ENCODE measurements around the gene ULBP2. TPM values are rescaled to one million over a fixed set of nuclear protein-coding genes. Genes with fewer than 3 reads are reported as not detected.

The ULBP2 gene
- total and polyA plus RNA-seq, 11 donors, result 0.27 to 3.7 (median 0.85) TPM

- intact Hi-C loops (cut with DNase I), result loop anchor here in 9 of 10 donors (5.0 to 10.0 kb wide), 7 partner anchors 65 to 365 kb away; partner anchors contain the start of genes GINM1 (in 3 of the 9) and LRP11 (in 1 of the 9)
- no peaks in the 10 kb centered on the region for H3K9me3 ChIP-seq
- H3K4me3 ChIP-seq, result no peak overlapping the region
- DNase-seq (no peak), ATAC-seq (no peak)
- peaks cover 0 to 17% (median 9%) of the 10 kb centered on the region in 12 donors for H3K4me1 ChIP-seq
- TF ChIP-seq CTCF (IDR thresholded peaks at IDR 0.05) (peak in 5 of 12 donors; percentile 11 to 28 (median 21)), POLR2A (IDR thresholded peaks at IDR 0.05) (no peak)
- H3K36me3 ChIP-seq, result no peaks in the 10 kb centered on the region
- no peak overlapping the region for H3K27ac ChIP-seq
- WGBS, 4 donors, result 4 to 15% (median 12%) methylated on average over 3 of the region's 3 CpGs
- H3K27me3 ChIP-seq, result peaks cover 0 to 58% (median 45%) of the 10 kb centered on the region in 9 donors
Measured at GRCh38 chr6:149929422-149929821, 12.4 kb upstream of the ULBP2 start.

GRCh38 chr6:149931501-149931900 is 10.3 kb upstream of the ULBP2 start:
- intact Hi-C loops (cut with DNase I), result loop anchor here in 3 of 10 donors (10.0 kb wide), 3 partner anchors 403 to 883 kb away; no protein-coding TSS in a partner anchor
- Histone ChIP-seq H3K4me3 (no peak overlapping the region), H3K9me3 (no peaks in the 10 kb centered on the region), H3K4me1 (peaks cover 0 to under 1% (median 0%) of the 10 kb centered on the region in 12 donors), H3K27ac (no peak overlapping the region), H3K36me3 (no peaks in the 10 kb centered on the region), H3K27me3 (peaks cover 0 to 79% (median 54%) of the 10 kb centered on the region in 9 donors)
- WGBS, 4 donors, result 72 to 77% (median 76%) methylated on average over 6 of the region's 6 CpGs
- ATAC-seq (no peak), DNase-seq (no peak)
- TF ChIP-seq POLR2A (IDR thresholded peaks at IDR 0.05) (no peak), CTCF (IDR thresholded peaks at IDR 0.05) (no peak)

GRCh38 chr6:149933036-149933435 is 8.8 kb upstream of the ULBP2 start:
- Histone ChIP-seq H3K27me3 (peaks cover 7 to 93% (median 65%) of the 10 kb centered on the region in 9 donors), H3K9me3 (no peaks in the 10 kb centered on the region), H3K4me1 (peaks cover 0 to under 1% (median 0%) of the 10 kb centered on the region in 12 donors), H3K27ac (no peak overlapping the region), H3K4me3 (no peak overlapping the region), H3K36me3 (no peaks in the 10 kb centered on the region)
- no peak for TF ChIP-seq CTCF (IDR thresholded peaks at IDR 0.05)
- TF ChIP-seq POLR2A (IDR thresholded peaks at IDR 0.05), result no peak
- WGBS, 4 donors, result 52 to 61% (median 57%) methylated on average over 5 of the region's 5 CpGs
- intact Hi-C loops (cut with DNase I), result loop anchor here in 3 of 10 donors (10.0 kb wide), 3 partner anchors 402 to 882 kb away; no protein-coding TSS in a partner anchor
- DNase-seq (no peak), ATAC-seq (no peak)

GRCh38 chr6:149933461-149933860 is 8.4 kb upstream of the ULBP2 start:
- H3K36me3 ChIP-seq, result no peaks in the 10 kb centered on the region
- H3K27me3 ChIP-seq, result peaks cover 12 to 96% (median 64%) of the 10 kb centered on the region in 9 donors
- H3K4me1 ChIP-seq, result peaks cover 0 to 4% (median 3%) of the 10 kb centered on the region in 12 donors
- H3K27ac ChIP-seq, result no peak overlapping the region
- DNase-seq, result no peak
- ATAC-seq, result no peak
- no peak overlapping the region for H3K4me3 ChIP-seq
- 36 to 48% (median 40%) methylated on average over 3 of the region's 3 CpGs for WGBS, 4 donors
- intact Hi-C loops (cut with DNase I), result loop anchor here in 3 of 10 donors (10.0 kb wide), 3 partner anchors 401 to 881 kb away; no protein-coding TSS in a partner anchor
- no peak for TF ChIP-seq POLR2A (IDR thresholded peaks at IDR 0.05)
- TF ChIP-seq CTCF (IDR thresholded peaks at IDR 0.05), result no peak
- H3K9me3 ChIP-seq, result no peaks in the 10 kb centered on the region

All from heart left ventricle (tissue), 16 donors.